Skeletal muscle tissue (tissue), 4 donors: ENCODE data around the gene STK31. TPM values are rescaled to one million over a fixed set of nuclear protein-coding genes. Genes with fewer than 3 reads are reported as not detected.
"Not testable (repeated sequence)": the region's sequence is repeated elsewhere in the genome, so short reads cannot be mapped to it uniquely, and the experiment has no call there.

Source experiments
- H3K27ac ChIP-seq: one replicate; pipeline ENCODE4 v1.7.0; 2013; ENCODE audit warnings: mild to moderate bottlenecking, low read depth, low read length, inconsistent platforms
- H3K27me3 ChIP-seq, 3 donors: one replicate each; pipeline ENCODE4 v1.7.0; 2013; ENCODE audit warnings: low read length in 3 of 3; ENCODE audit not compliant: control insufficient read depth in 3 of 3, insufficient read depth in 3 of 3
- H3K36me3 ChIP-seq, 3 donors: one replicate each; pipeline ENCODE4 v1.7.0; 2013; ENCODE audit warnings: low read length in 3 of 3; ENCODE audit not compliant: control insufficient read depth in 3 of 3, insufficient read depth in 3 of 3
- H3K4me1 ChIP-seq, 3 donors: one replicate each; pipeline ENCODE4 v1.7.0; 2013; ENCODE audit warnings: low read length in 3 of 3, mild to moderate bottlenecking in 3 of 3; ENCODE audit not compliant: control insufficient read depth in 3 of 3, insufficient read depth in 3 of 3
- H3K4me3 ChIP-seq, 3 donors: one replicate each; pipeline ENCODE4 v1.7.0; 2013; ENCODE audit warnings: low read length in 3 of 3
- H3K9ac ChIP-seq, 3 donors: one replicate each; pipeline ENCODE4 v1.7.0; 2013; ENCODE audit warnings: low read length in 3 of 3, mild to moderate bottlenecking in 3 of 3, moderate library complexity in 2 of 3, low read depth in 1 of 3
- H3K9me3 ChIP-seq, 3 donors: one replicate each; pipeline ENCODE4 v1.7.0; 2013; ENCODE audit warnings: low read length in 3 of 3; ENCODE audit not compliant: control insufficient read depth in 3 of 3
- total RNA-seq: library from RNA; depleted of rRNA; stranded (reverse); fragments of >200 nt; gene quantifications from one replicate; pipeline ENCODE4 v1.2.3, GENCODE V29; 2014
- donor health status: Osteomylitis.

Gene STK31
- total RNA-seq, 1 donor from 2014 or later: 1.0 TPM

DNA sequence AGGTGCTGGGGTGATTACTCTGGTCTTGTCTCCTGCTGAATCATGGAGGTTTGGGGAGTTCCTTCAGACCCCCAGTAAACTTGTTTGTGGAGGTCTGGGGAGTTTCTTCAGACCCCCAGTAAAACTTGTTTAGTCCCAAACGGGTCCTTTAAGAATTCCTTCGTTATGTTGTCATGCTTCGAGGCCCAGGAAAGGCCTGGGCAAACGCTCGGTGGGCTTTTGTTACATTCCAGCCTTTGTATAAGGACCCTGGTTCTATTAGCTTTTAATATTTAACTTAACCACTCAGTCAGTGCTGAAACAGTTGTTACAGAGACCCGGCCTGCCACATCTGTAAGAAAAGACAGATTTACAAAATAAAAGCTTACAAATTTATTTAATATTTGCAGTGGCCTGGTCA lies 26.0 kb upstream of the STK31 start:
- H3K36me3 ChIP-seq, H3K9ac ChIP-seq, H3K9me3 ChIP-seq, H3K27ac ChIP-seq, H3K4me1 ChIP-seq, H3K27me3 ChIP-seq, H3K4me3 ChIP-seq: not testable (repeated sequence)

DNA sequence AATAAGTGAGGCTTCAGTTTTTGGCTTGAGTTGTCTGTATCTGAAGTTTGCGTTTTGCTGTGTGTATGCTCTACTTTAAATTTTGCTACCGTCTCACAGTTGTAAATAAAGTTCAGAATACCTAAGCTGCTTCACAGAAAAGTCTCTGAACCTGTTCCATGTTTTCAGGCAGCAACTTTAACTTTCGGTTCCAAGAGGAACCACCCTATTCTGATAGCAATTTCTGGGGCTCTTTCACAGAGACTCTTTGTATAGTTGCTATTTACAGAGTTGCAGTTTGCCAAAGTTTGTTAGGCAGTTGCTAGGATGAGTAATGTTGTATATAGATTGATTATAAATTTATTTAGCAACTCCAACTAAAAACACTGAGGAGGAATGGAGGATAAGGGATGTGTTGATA lies 24.3 kb upstream of the STK31 start:
- peaks cover 3 to 5% (median 4%) of the 10 kb centered on the region in 3 donors for H3K4me1 ChIP-seq
- H3K27me3 ChIP-seq: no peaks in the 10 kb centered on the region
- no peak overlapping the region for H3K4me3 ChIP-seq
- no peak overlapping the region for H3K9ac ChIP-seq
- H3K27ac ChIP-seq: no peak overlapping the region
- H3K9me3 ChIP-seq: no peaks in the 10 kb centered on the region
- no peaks in the 10 kb centered on the region for H3K36me3 ChIP-seq

DNA sequence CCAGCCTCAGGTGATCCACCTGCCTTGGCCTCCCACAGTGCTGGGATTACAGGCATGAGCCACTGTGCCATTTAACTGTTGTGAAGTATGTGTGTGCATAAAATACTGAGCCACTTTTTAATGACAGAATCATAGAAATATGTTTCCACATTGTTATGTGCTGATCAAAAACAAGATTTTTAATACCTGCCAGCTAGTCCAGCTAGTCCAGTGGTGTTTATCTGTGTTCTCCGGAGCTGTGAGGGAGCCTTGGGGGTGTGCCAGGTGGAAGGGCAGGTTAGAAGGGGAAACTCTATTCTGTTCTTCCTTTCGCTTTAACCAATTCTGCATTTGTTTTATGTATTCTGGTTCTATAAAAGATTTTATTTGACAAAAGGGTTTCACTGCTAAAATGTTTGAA lies 23.0 kb upstream of the STK31 start:
- Histone ChIP-seq H3K27me3 (no peaks in the 10 kb centered on the region), H3K9me3 (no peaks in the 10 kb centered on the region), H3K4me3 (no peak overlapping the region), H3K4me1 (no peaks in the 10 kb centered on the region), H3K9ac (no peak overlapping the region), H3K36me3 (peaks cover 0 to 2% (median 0%) of the 10 kb centered on the region in 3 donors), H3K27ac (no peak overlapping the region)

DNA sequence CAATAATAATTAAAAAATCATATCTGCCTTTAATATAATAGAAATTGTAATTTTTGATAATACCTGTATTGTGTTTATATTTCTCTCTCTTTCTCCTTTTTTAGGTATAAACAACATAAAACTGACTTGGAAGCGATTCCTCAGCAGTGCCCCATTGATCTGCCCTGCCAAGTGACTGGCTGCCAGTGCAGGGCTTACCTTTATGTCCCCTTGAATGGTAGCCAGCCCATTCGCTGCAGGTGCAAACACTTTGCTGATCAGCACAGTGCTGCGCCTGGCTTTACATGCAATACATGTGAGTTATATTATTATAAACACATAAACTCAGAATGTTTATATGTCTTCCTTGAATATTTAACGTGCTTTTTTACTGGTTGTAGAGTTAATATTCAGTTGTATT lies 20.9 kb upstream of the STK31 start:
- Histone ChIP-seq H3K4me1 (no peaks in the 10 kb centered on the region), H3K9ac (no peak overlapping the region), H3K27me3 (no peaks in the 10 kb centered on the region), H3K27ac (no peak overlapping the region), H3K4me3 (no peak overlapping the region), H3K9me3 (no peaks in the 10 kb centered on the region), H3K36me3 (peaks cover 3 to 12% (median 5%) of the 10 kb centered on the region in 3 donors)

DNA sequence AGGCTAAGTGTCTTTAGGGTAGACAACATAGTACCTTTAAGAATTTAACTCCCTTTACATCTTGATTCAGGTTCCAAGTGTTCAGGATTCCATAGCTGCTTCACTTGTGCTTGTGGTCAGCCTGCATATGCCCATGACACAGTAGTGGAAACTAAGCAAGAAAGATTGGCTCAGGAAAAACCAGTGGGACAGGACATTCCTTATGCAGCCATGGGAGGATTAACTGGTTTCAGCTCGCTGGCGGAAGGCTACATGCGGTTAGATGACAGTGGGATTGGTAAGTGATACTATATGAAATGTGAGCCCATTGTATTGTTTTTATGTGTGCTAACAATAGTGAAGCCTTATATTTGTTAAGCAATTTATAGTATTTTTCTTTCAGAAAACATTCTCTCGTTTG lies 18.7 kb upstream of the STK31 start:
- Histone ChIP-seq H3K4me3 (no peak overlapping the region), H3K27ac (no peak overlapping the region), H3K36me3 (peaks cover 3 to 12% (median 5%) of the 10 kb centered on the region in 3 donors), H3K9me3 (no peaks in the 10 kb centered on the region), H3K4me1 (no peaks in the 10 kb centered on the region), H3K27me3 (no peaks in the 10 kb centered on the region), H3K9ac (no peak overlapping the region)

DNA sequence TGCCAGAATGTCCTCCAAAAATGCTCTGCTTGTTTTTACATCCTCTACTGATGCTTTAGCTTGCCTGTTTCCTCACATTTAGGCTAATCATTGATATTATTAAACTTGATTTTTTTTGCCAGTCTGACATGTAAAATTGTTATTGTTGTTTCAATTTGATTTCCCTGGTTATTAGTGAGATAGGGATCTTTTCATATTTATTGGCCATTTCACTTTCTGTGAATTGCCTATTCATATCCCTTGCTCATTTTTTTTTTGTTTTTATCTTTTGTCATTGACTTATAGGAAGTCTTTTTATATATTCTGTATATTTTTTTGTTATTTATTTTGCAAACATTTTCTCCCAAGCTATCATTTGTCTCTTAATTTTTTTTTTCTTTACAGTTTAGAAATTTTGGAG lies 16.8 kb upstream of the STK31 start:
- H3K4me3 ChIP-seq: no peak overlapping the region
- no peak overlapping the region for H3K27ac ChIP-seq
- H3K36me3 ChIP-seq: peaks cover 3 to 12% (median 5%) of the 10 kb centered on the region in 3 donors
- H3K9me3 ChIP-seq: no peaks in the 10 kb centered on the region
- no peaks in the 10 kb centered on the region for H3K27me3 ChIP-seq
- no peaks in the 10 kb centered on the region for H3K4me1 ChIP-seq
- no peak overlapping the region for H3K9ac ChIP-seq

DNA sequence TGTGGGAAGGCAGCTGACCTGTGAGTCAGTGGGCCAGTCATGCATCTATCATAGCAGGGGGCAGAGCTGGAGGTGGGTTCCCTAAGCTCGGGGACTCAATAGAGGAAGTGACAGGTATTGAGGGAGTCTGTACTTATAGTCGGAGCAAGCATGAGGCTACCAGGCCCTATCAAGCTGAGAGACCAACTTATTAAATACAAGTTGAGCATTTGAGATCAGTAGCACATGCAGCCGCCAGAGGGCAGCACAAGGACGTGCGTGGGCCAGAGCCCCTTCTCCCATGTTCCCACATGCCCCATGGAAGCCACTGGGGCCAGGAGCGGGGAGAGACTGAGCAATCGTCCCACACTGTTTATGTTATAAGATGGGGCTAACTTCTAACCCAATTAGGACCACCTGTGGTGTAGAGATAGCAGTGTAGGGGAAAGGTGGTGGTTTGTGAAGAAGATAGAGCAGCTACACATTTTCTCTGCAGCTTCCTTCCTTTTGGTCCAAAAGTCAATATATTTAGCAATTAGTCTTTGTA lies 13.0 kb upstream of the STK31 start:
- Histone ChIP-seq H3K9me3 (no peaks in the 10 kb centered on the region), H3K4me1 (no peaks in the 10 kb centered on the region), H3K4me3 (no peak overlapping the region), H3K27ac (no peak overlapping the region), H3K27me3 (no peaks in the 10 kb centered on the region), H3K36me3 (peaks cover 3 to 10% (median 5%) of the 10 kb centered on the region in 3 donors), H3K9ac (no peak overlapping the region)

DNA sequence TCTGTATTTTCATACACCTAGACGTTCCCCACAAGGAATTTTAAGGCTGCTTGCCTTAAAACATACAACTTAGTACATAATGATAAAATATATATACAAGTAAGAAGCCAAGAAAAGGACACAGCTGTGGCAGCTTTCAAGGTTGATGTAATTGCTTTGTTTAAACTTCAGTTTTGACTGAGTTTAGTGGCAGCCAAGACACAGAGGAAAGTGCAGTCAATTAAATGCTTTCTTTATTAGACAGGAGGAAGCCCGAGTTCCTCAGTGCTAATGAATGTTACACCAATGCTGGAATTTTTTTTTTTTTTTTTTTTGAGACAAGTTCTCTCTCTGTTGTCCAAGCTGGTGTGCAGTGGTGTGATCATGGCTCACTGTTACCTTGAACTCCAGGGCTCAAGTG lies 11.2 kb upstream of the STK31 start:
- Histone ChIP-seq H3K27ac (no peak overlapping the region), H3K36me3 (peaks cover 5 to 11% (median 7%) of the 10 kb centered on the region in 3 donors)

DNA sequence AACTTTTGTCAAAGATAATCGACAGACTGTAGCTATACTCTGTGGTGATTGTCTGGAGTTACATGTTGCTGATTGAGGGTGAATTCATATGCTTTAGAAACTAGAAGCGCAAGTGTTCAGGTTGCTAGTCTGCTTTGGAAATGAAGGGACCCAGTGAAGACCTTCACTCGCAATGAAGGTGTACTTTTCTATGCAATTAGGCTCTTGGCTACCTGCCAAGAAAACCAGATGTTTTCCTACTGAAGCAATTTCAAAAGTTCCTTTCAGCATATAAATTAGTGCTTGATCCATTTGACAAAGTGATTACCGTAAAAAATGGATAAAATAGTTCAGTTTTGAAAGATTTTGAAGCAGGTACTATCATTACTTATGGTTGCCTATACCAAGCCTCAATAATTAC lies 10.0 kb upstream of the STK31 start:
- Histone ChIP-seq H3K27me3 (no peaks in the 10 kb centered on the region), H3K9me3 (no peaks in the 10 kb centered on the region), H3K27ac (no peak overlapping the region), H3K4me1 (no peaks in the 10 kb centered on the region), H3K9ac (no peak overlapping the region), H3K36me3 (peaks cover 5 to 9% (median 7%) of the 10 kb centered on the region in 3 donors), H3K4me3 (no peak overlapping the region)

More for the DNA sequence above, 11.2 kb upstream of the STK31 start:
- no peaks in the 10 kb centered on the region for H3K4me1 ChIP-seq
- H3K9ac ChIP-seq: no peak overlapping the region
- no peaks in the 10 kb centered on the region for H3K9me3 ChIP-seq
- H3K4me3 ChIP-seq: no peak overlapping the region
- H3K27me3 ChIP-seq: no peaks in the 10 kb centered on the region

DNA sequence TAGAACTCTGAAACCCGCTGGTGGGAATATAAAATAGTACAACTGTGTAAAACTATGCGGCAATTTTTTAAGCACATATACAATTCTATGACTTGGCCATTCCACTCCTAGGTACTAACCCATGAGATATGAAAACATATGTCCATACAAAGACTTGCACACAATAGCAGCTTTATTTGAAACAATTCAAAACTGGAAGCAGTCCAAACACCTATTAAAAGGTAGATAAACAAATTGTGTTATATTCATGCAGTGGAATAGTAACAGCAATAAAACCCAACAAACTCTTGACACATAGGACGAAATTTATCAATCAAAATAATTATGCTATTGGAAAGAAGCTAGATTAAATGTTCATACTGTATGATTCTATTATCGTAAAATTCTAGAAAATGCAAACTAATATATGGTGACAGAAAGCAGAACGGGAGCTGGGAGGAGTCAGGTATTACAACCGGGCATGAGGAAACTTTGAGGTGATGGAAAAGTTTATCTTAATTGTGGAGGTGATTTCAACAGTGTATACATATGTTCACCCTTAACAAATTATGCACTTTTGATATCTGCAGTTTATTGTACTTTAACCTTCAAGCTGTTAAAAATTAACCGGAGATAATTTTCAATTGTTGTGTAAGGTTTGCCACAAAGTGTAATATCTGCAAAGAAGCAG lies 803 bp upstream of the STK31 start:
- H3K36me3 ChIP-seq: peaks cover 0 to 4% (median 0%) of the 10 kb centered on the region in 3 donors
- H3K27ac ChIP-seq: no peak overlapping the region
- no peaks in the 10 kb centered on the region for H3K4me1 ChIP-seq
- peaks cover 0 to 8% (median 3%) of the 10 kb centered on the region in 3 donors for H3K9me3 ChIP-seq
- H3K4me3 ChIP-seq: no peak overlapping the region
- H3K27me3 ChIP-seq: no peaks in the 10 kb centered on the region
- no peak overlapping the region for H3K9ac ChIP-seq
